Stimulated activated CD8-positive, alpha-beta memory T cell treated with anti-CD3 and anti-CD28 coated beads, Interleukin-2, amount 100 ng/mL, for 1 hour (primary cell): Measurements from ENCODE around the gene ABL2.
"Not testable (repeated sequence)": the region's sequence is repeated elsewhere in the genome, so short reads cannot be mapped to it uniquely, and the experiment has no call there.

ENCODE experiments used
- DNase-seq, 2 donors: peaks; one replicate each; pipeline ENCODE4 v3.0.0-alpha.2; 2020; ENCODE audit warnings: low read depth in 2 of 2

ABL2 gene

DNA sequence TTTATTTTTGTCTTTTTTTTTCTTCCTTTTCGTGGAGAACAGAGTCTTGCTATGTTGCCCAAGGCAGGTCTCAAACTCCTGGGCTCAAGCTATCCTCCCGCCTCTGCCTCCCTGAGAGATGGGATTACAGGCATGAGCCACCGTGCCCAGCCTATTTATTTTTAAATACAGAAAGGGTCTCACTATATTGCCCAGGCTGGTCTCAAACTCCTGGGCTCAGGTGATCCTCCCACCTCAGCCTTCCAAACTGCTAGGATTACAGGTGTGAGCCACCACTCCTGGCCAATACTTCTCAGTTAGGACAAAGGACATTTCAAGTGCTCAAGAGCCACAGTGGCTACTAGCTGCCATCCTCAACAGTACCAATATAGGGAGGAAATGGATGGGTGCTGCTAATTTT is 16.2 kb downstream of the ABL2 start:
- DNase-seq: not testable (repeated sequence)

DNA sequence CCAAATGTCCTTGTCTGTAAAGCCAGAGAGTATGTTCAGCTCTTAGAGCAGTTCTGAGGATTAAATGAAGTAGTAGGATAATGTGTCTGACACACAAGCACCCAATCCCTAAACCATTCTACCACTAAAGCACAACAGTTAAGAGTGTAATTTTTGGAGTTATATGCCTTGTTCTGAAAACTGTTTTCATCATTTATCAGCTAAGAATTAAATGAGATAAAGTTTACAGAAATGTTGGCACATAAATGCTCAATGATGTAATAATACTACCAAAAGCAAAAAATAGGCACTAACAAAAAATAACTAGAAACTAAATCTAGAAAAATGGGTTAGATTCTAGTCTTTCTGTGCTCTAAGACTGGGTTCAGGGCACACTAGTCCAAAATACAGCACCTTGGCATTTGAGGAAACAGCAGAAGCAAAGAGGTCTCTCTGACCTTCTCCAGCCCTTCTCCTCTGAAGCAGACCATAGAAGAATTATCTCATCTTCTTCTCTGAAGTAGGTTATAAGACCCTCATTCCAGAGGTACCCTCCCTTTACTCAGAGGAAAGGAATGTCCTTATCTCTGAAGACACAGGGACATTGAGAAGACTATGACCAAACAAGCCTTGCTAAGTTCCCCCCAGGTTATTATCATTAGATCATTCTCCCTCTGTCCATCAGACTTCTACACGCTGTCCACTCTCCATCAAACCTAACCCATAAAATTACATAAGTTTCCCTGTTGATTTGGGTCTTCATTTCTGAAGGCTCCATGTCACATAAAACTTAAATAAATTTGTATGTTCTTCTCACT is 20.6 kb downstream of the ABL2 start:
- DNase-seq: no peak

DNA sequence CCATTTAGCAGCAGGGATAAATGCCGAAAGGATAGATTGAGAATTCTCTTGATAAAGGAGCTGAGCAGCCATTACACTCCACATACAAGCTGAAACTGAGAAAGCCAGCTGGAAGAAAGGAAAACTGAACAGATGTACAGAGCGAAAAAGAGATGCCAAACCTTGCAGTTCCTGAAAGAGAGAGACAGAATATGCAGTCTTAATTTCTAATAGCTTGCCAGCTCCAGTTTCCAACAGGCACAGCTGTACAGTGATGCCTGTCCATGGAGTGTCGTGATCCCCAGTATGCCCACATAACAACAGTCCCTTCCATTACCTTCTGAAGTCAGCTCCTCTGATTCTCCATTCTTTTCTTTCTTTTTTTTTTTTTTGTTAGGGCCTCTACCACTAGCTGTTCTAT is 22.7 kb downstream of the ABL2 start:
- no peak for DNase-seq

DNA sequence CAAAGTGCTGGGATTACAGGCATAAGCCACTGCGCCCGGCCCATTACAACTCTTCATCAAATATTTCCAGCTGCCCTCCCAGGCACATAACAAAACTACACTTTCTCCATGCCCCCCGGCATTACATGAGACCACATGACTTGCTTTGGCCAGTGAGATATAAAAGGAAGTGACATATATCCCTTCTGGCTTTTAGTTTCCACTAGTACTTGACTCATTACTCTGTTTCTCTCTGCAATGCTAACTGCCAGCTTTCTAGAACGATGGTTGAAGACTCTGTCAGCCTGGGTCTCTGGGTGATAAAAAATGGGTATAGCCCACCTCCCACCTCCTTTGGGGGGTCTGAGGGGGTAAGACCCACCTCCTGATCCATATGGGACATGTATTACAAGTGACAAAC is 24.2 kb downstream of the ABL2 start:
- no peak for DNase-seq

DNA sequence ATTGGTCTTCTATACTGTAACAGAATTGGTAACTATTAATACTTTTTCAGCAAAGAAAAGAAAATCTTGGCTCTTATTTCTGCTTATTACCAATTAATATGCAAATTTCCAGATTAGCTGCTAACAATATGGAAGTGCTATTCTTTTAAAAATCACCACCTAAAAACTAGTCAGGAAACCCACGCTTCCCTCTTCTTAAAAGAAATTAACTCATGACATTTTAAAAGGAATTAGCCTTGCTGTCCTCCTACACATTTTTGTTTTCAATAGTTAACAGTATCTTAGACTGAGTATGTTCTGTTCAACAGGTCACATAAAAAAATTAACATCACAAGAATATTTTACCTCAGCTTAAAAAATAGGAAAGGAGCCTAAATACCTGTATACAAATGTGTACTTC is 27.3 kb downstream of the ABL2 start:
- DNase-seq: no peak

DNA sequence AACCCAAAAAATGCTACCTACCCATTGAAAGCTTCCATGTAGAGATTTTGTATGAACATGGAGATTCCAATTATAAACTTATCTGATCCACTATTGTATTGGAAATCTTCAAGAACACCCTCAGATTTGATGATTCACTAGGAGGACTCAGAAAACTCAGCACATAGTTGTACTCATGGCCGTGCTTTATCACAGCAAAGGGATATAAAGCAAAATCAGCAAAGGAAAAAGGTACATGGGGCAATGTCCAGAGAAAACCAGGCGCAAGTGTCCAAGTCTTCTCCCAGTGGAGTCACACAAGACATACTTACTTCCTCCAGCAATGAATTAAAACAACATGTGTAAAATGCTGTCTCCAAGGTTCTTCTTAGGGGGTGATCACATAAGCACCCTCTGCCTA is 28.9 kb downstream of the ABL2 start:
- DNase-seq: no peak

DNA sequence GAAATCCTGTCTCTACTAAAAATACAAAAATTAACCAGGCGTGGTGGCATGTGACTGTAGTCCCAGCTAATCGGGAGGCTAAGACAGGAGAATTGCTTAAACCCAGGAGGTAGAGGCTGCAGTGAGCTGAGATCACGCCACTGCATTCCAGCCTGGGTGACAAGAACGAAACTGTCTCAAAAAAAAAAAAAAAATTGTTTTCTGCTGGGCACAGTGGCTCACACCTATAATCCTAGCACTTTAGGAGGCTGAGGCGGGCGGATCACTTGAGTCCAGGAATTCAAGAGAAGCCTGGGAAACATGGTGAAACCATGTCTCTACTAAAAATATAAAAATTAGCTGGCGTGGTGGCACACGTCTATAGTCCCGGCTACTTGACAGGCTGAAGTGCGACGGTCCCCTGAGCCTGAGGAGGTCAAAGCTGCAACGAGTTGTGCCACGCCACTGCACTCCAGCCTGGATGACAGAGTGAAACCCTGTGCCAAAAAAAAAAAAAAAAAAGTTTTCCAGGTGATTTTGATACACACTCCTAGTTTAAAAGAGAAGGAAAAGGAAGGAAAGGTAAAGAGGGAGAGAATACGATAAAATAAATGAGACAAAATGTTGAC is 31.7 kb downstream of the ABL2 start:
- DNase-seq: no peak

DNA sequence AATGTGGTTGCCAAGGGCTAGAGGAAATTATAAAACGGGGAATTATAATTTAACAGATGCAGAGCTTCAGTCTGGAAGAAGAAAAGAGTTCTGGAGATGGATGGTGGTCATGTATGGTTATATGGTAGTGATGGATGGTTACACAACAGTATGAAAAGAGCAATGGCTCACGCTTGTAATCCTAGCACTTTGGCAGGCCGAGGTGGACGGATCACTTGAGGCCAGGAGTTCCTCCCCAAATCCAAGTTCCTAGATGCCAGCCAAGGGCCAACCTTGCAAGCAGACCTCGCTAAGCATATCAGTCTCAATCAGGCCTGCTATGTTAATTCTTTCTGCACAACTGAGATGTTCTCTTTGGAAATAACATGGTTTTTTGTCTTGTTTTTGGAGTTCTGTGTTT is 33.6 kb downstream of the ABL2 start:
- not testable (repeated sequence) for DNase-seq

DNA sequence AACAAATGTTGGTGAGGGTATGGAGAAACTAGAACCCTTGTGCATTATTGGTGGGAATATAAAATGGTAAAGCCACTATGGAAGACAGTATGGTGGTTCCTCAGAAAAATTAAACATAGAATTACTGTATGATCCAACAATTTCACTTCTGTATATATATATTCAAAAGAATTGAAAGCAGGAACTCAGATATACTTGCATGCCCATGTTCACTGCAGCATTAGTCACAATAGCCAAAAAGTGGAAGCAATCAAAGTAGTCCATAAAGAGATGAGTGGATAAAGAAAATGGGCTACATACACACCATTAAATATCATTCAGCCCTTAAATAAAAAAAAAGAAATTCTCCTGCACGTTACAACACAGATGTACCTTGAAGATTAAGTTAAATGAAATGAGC is 34.1 kb downstream of the ABL2 start:
- no peak for DNase-seq

DNA sequence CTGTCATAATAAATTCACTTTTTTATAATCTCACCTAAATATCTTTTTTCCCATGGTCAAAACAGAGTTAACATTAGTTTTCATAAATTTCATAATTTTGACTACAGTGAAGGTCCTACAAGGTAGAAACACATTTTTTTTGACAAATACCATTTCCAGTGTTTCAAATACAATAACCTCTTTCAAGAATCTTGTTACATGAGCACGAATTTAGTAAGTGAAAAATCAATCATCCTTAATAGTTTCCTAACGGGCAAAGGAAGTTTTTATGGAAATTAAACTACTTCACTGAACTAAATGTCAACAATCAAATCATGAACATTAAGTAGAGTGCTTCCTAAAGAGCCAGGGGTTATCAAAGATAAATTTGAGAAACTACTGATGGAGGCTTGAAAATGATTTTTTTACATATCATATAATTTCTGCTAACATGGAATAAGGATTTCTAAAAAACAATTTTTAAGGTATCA is 35.4 kb downstream of the ABL2 start:
- DNase-seq: no peak

DNA sequence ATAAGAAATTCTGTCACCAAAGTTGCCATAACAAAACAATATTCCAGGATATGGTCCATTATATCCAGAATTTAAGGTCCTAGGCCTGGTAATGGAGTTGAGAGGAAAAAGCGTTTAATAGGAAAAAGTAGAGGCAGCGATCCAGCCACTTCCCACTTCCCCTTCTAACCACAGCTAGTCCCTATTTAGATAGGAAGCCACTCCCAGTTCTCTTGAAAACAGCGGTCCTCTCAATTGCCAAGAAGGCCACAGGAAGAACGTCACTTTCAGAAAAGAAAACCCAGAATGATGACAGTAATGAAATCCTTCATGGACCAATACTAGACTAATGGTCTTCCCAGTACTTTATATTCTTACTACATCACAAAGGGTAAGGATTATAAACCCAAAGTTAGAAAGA is 38.6 kb downstream of the ABL2 start:
- no peak for DNase-seq

DNA sequence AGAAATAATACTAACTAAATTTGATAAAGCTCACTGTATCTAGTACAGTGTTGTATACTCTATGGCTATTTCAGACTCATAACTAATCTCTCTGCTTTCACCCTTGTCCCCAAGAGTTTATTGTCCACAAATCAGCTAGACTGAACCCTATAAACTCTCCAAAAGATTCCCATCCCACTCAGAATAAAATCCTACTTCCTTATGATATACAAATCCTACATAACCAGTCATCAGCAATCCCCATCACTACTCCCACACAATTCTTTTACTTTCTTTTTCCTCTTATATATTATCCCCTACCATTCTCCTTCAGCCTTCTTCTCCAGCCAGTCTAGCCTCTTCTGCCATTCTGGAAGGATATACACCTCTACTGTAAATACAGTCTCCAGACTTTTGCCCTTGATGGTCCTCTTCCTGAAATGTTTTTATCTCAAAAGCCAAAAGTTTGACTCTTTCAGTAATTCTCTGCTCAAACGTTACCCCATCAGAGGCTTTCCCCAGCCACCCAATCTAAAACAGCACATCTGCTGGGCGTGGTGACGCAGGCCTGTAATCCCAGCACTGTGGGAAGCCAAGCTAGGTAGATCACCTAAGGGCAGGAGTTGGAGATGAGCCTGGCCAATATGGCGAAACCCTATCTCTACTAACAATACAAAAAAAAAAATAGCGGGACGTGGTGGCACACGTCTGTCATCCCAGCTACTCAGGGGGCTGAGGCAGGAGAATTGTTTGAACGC is 41.6 kb downstream of the ABL2 start:
- DNase-seq: no peak

DNA sequence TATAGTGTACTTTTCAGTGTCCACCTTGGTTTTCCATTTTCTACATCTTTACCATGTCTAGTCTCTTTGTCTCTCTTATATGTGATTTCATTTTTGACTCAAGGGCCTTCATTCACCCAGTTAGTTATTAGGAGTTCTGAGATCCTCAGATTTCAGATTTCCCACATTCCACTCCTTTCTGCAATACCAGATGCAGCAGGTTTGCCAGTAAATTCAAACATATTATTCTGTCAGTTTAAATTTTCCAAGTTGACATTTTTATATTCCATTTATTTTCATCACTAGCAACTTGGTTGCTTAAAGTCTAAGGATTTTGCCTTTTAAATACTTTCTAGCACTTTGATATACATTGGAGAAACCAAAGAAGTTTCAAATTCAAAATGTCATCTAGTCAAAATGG is 42.4 kb downstream of the ABL2 start:
- DNase-seq: no peak

DNA sequence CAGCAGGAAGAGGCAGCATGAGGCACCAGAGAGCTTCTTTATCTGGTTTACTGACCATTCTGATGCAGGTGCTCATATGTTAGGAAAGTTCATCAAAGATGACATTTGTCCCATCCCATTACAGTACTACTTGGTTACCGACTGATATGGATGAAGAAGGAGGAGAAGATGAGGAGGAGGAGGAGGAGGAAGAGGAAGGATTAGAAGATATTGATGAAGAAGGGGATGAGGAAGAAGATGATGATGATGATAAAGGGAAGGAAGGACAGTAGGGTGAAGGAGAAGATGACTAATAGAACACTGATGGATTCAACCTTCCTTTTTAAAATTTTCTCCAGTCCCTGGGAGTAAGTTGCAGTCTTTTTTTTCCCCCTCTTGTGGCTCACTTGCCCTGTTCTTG is 45.1 kb downstream of the ABL2 start:
- no peak for DNase-seq

DNA sequence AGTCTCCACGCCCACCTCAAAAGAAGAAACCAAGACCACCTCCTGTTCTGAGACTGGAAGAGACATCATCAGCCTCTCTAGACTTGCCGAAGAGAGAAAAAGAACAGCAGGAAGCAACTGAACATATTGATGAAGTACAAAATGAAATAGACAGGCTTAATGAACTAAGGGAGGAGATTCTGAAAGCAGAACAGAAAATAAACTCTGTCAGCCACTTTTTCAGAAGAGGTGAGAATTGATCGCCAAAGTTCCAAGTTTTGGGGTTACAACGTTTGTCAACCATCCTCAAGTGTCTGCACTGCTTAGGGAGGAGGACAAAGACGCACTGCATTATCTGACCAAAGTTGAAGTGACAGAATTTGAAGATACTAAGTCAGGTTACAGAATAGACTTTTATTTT is 45.6 kb downstream of the ABL2 start:
- no peak for DNase-seq

DNA sequence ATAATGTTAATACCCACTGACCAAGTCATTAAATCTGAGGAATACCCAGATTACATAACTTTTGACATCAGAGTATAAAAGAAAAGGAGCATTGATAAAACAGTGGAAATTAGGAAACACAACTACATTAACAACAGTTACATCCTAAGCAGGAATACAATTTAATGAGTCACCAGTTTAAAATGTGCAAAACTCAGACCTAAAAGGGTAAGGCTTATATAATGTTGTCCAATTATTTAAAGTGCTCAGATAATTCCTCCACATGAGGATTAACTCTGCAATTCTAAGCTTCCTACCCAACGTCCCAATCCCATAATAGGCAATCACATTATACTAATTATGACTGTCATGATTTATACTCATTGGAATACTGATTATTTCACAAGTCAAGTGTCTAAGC is 50.5 kb downstream of the ABL2 start:
- no peak for DNase-seq

DNA sequence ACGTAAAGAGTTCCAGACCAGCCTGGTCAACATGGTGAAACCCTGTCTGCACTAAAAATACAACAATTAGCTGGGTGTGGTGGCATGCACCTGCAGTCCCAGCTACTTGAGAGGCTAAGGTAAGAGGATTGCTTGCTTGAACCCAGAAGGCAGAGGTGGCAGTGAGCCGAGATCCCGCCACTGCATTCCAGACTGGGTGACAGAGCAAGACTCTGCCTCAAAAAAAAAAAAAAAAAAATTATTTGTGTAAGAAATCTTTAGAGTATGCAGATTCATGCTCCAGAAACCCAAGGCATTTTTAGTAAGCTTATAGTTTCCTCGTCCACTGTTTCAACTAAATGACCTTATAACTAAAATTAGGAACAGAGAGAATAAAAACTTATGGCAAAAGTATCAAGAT is 51.3 kb downstream of the ABL2 start:
- DNase-seq: no peak

DNA sequence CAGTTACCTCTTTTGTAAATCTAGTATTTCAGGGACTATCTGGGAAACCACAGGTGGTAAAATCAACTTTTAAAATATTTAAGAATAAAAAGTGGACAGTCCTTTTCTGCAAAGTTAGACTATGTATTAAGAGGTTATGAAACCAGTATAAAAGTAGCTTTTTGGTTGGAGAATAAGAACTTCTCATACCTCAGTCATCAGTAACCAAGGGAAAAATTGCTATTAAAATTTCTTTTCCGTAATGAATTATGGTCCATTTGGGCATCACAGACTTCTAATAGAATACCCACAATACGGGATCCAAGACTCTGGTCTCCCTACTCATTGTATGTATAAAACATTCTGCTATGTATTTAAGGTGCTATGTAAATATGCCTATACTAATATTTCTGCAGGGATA is 51.9 kb downstream of the ABL2 start:
- no peak for DNase-seq

DNA sequence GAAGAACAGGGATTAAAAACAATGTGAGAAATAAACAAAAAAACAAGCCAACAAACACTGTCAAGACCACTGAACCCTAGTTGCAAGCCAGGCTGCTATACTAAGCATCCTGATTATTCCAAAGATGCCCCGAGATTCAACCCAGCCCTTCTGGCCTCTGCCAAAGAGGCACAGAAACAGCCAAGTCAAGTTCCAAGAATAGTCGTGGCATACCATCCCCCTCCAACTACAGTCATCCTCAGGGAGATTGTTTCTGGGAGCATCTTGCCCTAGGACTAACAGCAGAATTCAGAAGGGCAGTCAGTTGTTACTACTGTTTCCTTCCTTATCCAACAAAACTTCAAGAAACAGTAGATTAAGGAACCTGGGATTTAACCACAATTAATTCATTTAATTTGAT is 52.3 kb downstream of the ABL2 start:
- no peak for DNase-seq

DNA sequence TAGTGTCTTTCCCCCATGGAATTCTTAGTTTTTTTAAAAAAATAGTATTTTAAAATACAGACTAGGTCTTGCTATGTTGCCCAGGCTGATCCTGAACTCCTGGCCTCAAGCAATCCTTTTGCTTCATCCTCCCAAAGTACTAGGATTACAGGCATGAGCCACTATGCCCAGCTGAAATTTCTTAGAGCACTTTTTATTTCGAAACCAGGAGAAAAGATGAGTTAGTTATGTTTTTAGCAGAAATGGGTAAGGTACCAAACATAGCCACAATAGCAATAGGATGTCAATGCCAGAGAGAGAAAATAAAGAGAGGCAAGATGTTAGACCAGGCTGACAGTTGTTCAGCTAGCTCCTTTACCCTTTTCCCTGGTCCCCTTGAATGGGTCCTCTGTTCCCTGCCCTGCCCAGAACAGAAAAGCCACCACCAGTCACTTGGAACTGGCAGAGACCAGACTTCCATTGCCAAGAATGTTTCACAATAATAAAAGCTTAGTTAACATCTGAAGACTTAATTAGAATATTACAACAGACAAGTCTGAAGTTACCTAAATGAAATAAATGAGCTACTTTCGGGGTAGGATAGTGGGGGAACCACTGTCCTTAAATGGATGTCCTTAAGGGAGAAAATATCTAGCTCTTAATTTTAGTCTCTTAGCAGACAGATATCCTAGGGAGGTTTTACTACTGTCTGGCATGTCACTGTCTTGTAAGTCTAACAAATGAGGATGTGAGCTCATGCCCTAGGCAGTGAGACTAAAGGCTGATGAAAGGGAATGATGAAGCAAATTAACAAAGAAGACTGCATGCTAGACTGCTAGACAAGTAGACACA is 54.3 kb downstream of the ABL2 start:
- DNase-seq: no peak

DNA sequence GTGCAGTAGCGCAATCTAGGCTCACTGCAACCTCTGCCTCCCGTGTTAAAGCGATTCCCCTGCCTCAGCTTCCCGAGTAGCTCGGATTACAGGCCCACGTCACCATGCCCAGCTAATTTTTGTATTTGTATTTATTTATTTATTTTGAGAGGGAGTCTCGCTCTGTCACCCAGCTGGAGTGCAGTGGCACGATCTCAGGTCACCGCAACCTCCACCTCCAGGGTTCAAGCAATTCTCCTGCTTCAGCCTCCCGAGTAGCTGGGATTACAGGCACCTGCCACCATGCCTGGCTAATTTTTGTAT is 59.1 kb downstream of the ABL2 start:
- DNase-seq: not testable (repeated sequence)
